22Rv1 (cell line): ENCODE data around the gene N4BP2.
"Not testable (repeated sequence)": the region's sequence is repeated elsewhere in the genome, so short reads cannot be mapped to it uniquely, and the experiment has no call there.

ENCODE experiments used
- H3K27ac ChIP-seq: fragments of 450-650 bp; 2 replicates; pipeline ENCODE4 v1.5.1; 2017
- CTCF ChIP-seq: fragments of 450-650 bp; IDR thresholded peaks from 2 replicates; pipeline ENCODE4 v1.5.1; 2017; ENCODE audit warnings: mild to moderate bottlenecking
- ZFX ChIP-seq: fragments of 450-650 bp; IDR thresholded peaks from 2 replicates; pipeline ENCODE4 v1.6.1; 2017; ENCODE audit warnings: antibody characterized with exemption, borderline replicate concordance

N4BP2 gene

GRCh38 chr4:40121515-40121914, 64.9 kb downstream of the N4BP2 start:
- TF ChIP-seq ZFX (no peak), CTCF (no peak)
- H3K27ac ChIP-seq, result no peak overlapping the region

GRCh38 chr4:40122941-40123340, 66.3 kb downstream of the N4BP2 start:
- no peak for TF ChIP-seq ZFX
- TF ChIP-seq CTCF, result no peak
- H3K27ac ChIP-seq, result no peak overlapping the region

GRCh38 chr4:40124690-40125089, 68.0 kb downstream of the N4BP2 start:
- no peak overlapping the region for H3K27ac ChIP-seq
- TF ChIP-seq ZFX (no peak), CTCF (no peak)

- H3K27ac ChIP-seq, result no peak overlapping the region
- TF ChIP-seq ZFX, result no peak
- TF ChIP-seq CTCF, result no peak
Measured at GRCh38 chr4:40130401-40131036, 73.9 kb downstream of the N4BP2 start.

GRCh38 chr4:40132816-40133215, 76.2 kb downstream of the N4BP2 start:
- TF ChIP-seq ZFX (no peak), CTCF (no peak)
- H3K27ac ChIP-seq, result no peak overlapping the region

GRCh38 chr4:40134206-40134917, 77.7 kb downstream of the N4BP2 start:
- no peak for TF ChIP-seq CTCF
- no peak for TF ChIP-seq ZFX
- H3K27ac ChIP-seq, result no peak overlapping the region

GRCh38 chr4:40136202-40136601, 79.6 kb downstream of the N4BP2 start:
- not testable (repeated sequence) for H3K27ac ChIP-seq
